GM21367 (cell line): ENCODE measurements around the gene SLCO4A1.

ENCODE experiments used
- ATAC-seq: cut with Tn5 transposase; IDR thresholded peaks from one replicate; pipeline ENCODE4 v1.9.1; 2021; ENCODE audit not compliant: unreplicated experiment

Gene SLCO4A1

GRCh38 chr20:62642051-62642665, at the start of gene SLCO4A1:
Gene SLCO4A1, plus strand, starts transcription at chr20:62642503. Its CDS starts 13,952 bp downstream, at chr20:62656455.
- peak; percentile 48 for ATAC-seq

- ATAC-seq: no peak
Measured at GRCh38 chr20:62592506-62593177, 49.7 kb upstream of the SLCO4A1 start.

GRCh38 chr20:62593616-62594015, 48.7 kb upstream of the SLCO4A1 start:
- ATAC-seq: no peak

GRCh38 chr20:62595069-62595468, 47.2 kb upstream of the SLCO4A1 start:
- ATAC-seq: no peak

- no peak for ATAC-seq
Measured at GRCh38 chr20:62595491-62595890, 46.8 kb upstream of the SLCO4A1 start.

GRCh38 chr20:62596486-62596885, 45.8 kb upstream of the SLCO4A1 start:
- no peak for ATAC-seq

GRCh38 chr20:62596921-62597320, 45.4 kb upstream of the SLCO4A1 start:
- ATAC-seq: no peak

GRCh38 chr20:62597416-62598115, 44.7 kb upstream of the SLCO4A1 start:
- no peak for ATAC-seq

GRCh38 chr20:62598761-62599194, 43.5 kb upstream of the SLCO4A1 start:
- ATAC-seq: no peak

- ATAC-seq: no peak
Measured at GRCh38 chr20:62599216-62600110, 42.8 kb upstream of the SLCO4A1 start.

GRCh38 chr20:62601172-62601571, 41.1 kb upstream of the SLCO4A1 start:
- ATAC-seq: no peak

GRCh38 chr20:62601714-62602113, 40.6 kb upstream of the SLCO4A1 start:
- ATAC-seq: no peak

GRCh38 chr20:62602550-62602949, 39.8 kb upstream of the SLCO4A1 start:
- ATAC-seq: no peak

GRCh38 chr20:62603021-62603906, 39.0 kb upstream of the SLCO4A1 start:
- ATAC-seq: no peak

- no peak for ATAC-seq
Measured at GRCh38 chr20:62603907-62604785, 38.2 kb upstream of the SLCO4A1 start.

- no peak for ATAC-seq
Measured at GRCh38 chr20:62604796-62605195, 37.5 kb upstream of the SLCO4A1 start.

- ATAC-seq: no peak
Measured at GRCh38 chr20:62605236-62605943, 36.9 kb upstream of the SLCO4A1 start.

- no peak for ATAC-seq
Measured at GRCh38 chr20:62606016-62606415, 36.3 kb upstream of the SLCO4A1 start.
